Measurements from ENCODE around the gene TRAF3IP3. TPM values are rescaled to one million over a fixed set of nuclear protein-coding genes. Genes with fewer than 3 reads are reported as not detected.
A peak's percentile ranks its signal among the peaks of the same experiment; 100 is the strongest.

The TRAF3IP3 gene
- total RNA-seq, 1 donor from 2014 or later, result 7.1 TPM

DNA sequence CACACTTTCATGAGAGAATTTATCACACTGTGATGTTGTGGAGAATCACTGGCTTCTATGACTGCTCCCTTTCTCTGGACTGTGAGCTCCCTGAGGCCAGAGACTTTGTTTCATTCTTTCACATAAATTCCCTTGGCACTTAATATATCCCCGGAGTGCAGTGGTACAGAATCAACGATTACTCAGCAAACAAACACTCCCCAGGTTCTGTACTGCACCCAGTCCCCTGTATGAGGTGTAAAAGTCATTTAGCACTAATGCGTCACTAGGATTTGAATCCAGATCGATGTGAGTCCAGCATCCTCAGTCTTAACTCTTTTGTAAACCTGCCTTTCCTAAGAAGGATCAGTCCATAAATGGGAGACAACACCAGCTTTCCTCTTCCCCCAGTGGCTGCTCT lies 65.1 kb downstream of the TRAF3IP3 start:
- Histone ChIP-seq H3K27ac (no peak overlapping the region), H3K4me1 (peaks cover 7% of the 10 kb centered on the region), H3K27me3 (no peaks in the 10 kb centered on the region), H3K4me3 (no peak overlapping the region), H3K36me3 (no peaks in the 10 kb centered on the region), H3K9me3 (no peaks in the 10 kb centered on the region)
- no peak for TF ChIP-seq POLR2A (IDR thresholded peaks at IDR 0.05)
- TF ChIP-seq, protein P1, sequence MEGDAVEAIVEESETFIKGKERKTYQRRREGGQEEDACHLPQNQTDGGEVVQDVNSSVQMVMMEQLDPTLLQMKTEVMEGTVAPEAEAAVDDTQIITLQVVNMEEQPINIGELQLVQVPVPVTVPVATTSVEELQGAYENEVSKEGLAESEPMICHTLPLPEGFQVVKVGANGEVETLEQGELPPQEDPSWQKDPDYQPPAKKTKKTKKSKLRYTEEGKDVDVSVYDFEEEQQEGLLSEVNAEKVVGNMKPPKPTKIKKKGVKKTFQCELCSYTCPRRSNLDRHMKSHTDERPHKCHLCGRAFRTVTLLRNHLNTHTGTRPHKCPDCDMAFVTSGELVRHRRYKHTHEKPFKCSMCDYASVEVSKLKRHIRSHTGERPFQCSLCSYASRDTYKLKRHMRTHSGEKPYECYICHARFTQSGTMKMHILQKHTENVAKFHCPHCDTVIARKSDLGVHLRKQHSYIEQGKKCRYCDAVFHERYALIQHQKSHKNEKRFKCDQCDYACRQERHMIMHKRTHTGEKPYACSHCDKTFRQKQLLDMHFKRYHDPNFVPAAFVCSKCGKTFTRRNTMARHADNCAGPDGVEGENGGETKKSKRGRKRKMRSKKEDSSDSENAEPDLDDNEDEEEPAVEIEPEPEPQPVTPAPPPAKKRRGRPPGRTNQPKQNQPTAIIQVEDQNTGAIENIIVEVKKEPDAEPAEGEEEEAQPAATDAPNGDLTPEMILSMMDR (IDR thresholded peaks at IDR 0.05), result no peak
- TF ChIP-seq POLR2AphosphoS5 (IDR thresholded peaks at IDR 0.05; ENCODE audit: insufficient read depth in 1 of 2, low read depth in 1 of 2), result no peak
- intact Hi-C loops (cut with DNase I), result no loop called here
- no peak for DNase-seq (ENCODE audit: extremely low spot score in 2 of 2)

DNA sequence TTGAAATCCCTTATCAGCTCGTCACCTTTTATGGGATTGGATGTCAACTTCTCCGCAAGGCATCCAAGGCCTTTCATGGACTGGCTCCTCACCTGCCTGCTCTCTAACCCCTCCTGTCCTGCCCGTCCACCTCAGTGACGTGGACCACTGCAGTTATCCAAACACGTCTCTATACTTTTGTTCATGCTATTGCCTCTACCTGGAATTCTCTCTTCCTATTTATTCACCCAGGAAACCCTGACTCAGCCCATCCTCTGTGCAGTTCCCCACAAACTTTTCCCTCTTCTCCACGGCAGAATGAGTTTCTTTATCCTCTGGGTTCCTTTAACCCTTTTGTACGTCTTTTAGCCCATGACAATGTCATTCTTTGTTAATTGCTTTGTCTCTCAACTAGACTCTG lies 66.9 kb downstream of the TRAF3IP3 start:
- Histone ChIP-seq H3K4me3 (no peak overlapping the region), H3K9me3 (no peaks in the 10 kb centered on the region), H3K36me3 (no peaks in the 10 kb centered on the region), H3K27ac (no peak overlapping the region), H3K27me3 (no peaks in the 10 kb centered on the region), H3K4me1 (peaks cover 12% of the 10 kb centered on the region)
- TF ChIP-seq POLR2A (IDR thresholded peaks at IDR 0.05) (no peak), POLR2AphosphoS5 (IDR thresholded peaks at IDR 0.05; ENCODE audit: insufficient read depth in 1 of 2, low read depth in 1 of 2) (no peak)
- TF ChIP-seq, protein P1 (IDR thresholded peaks at IDR 0.05), result no peak
- intact Hi-C loops (cut with DNase I), result no loop called here
- DNase-seq (ENCODE audit: extremely low spot score in 2 of 2), result no peak

DNA sequence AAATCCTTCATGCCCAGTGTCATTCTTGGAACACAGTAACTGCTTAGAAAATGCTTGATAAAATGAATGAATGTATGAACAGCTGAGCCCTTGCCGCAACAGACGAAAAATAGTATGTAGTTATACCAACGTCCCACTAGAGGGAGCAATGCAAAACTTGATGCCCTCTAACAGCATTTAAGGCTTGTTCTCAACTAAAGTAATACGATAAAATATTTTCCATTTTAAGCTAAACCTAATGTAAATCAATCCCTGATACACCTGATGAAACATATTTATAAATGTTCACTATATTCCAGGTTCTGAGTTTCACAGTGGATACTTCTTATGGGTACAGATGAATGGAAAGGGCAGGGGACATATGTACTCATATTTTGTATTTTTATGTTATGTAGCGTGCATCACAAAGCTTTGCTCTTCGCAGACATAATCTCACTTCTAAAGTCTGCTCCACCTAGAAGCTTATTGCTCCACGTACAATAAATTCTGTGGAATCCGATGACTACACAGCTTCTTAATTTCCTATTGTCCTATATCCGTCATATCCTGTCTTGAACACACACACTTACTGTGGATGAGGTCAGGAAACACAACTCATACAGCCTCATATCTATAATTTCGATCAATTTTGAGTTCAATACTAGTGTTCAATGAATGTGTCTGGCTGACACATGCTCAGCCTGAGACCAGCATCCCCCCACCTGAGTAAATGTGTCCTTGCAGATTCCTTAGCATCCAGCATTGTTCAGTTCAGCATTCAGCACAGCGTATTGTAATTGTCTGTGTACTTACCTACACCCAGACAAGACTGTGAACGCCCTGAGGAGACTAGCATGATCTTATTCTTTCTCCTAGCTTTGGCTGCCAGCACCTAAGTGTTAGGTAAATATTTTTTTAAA lies 67.5 kb downstream of the TRAF3IP3 start:
- intact Hi-C loops (cut with DNase I), result no loop called here
- H3K4me3 ChIP-seq, result no peak overlapping the region
- H3K27ac ChIP-seq, result no peak overlapping the region
- H3K9me3 ChIP-seq, result no peaks in the 10 kb centered on the region
- H3K4me1 ChIP-seq, result peaks cover 13% of the 10 kb centered on the region
- no peak for TF ChIP-seq POLR2A (IDR thresholded peaks at IDR 0.05)
- peak in 1 of 2 donors; percentile 12 for TF ChIP-seq POLR2AphosphoS5 (IDR thresholded peaks at IDR 0.05; ENCODE audit: insufficient read depth in 1 of 2, low read depth in 1 of 2)
- TF ChIP-seq, protein P1 (IDR thresholded peaks at IDR 0.05), result peak in 2 of 3 experiments; percentile 41 to 42
- DNase-seq (ENCODE audit: extremely low spot score in 2 of 2), result no peak
- H3K36me3 ChIP-seq, result no peaks in the 10 kb centered on the region
- no peaks in the 10 kb centered on the region for H3K27me3 ChIP-seq

DNA sequence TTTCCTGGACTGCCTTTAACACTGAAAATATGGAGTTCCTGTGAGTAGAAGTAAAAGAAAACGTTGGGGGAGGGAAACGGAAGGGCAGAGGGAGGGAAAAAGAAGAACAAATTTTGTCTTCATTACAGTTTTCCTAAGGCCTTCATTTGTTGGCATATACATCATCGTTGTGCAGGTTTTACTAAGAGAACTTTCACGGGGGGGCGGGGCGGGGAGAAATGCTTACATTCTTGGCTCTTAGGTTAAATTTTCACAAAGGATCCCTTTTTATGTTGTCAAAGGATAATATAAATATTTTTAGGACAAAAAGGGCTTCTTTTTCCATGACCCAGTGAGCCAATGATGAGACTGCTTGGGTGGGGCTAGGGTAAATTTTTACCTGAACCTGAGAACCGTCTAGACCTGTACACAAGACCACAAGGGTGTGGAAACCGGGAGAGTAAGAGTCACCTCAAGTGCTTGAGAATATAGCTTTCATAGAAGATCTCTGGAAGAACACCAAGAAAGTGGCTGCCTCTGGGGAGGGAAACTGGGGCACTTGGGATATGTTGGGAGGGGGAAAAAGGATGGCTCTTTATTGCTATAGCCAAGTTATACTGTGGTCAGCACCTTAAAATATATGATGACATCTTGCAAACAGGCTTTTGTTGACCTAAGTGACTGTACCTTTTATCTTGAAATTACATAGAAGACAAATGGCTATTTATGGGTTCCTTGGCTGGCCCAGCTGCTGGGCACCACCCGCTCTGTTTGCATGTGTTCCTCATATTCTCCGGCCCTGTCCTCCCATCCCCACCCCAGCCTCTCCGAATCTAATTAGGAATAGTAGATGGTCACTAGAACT lies 70.0 kb downstream of the TRAF3IP3 start:
- peaks cover 0 to 2% of the 10 kb centered on the region in 2 donors for H3K36me3 ChIP-seq
- no peak for DNase-seq (ENCODE audit: extremely low spot score in 2 of 2)
- peaks cover 32% of the 10 kb centered on the region for H3K4me1 ChIP-seq
- no peaks in the 10 kb centered on the region for H3K9me3 ChIP-seq
- TF ChIP-seq, protein P1 (IDR thresholded peaks at IDR 0.05), result no peak
- no peak for TF ChIP-seq POLR2AphosphoS5 (IDR thresholded peaks at IDR 0.05; ENCODE audit: insufficient read depth in 1 of 2, low read depth in 1 of 2)
- TF ChIP-seq POLR2A (IDR thresholded peaks at IDR 0.05), result no peak
- intact Hi-C loops (cut with DNase I), result no loop called here
- H3K27ac ChIP-seq, result no peak overlapping the region
- H3K27me3 ChIP-seq, result no peaks in the 10 kb centered on the region
- no peak overlapping the region for H3K4me3 ChIP-seq

Data from vagina (tissue), 2 donors.